Natural killer cell (primary cell): Measurements from ENCODE around the gene DCLRE1C. TPM values are rescaled to one million over a fixed set of nuclear protein-coding genes. Genes with fewer than 3 reads are reported as not detected.
A peak's percentile ranks its signal among the peaks of the same experiment; 100 is the strongest.

Experiments used
- ATAC-seq, 3 donors: fragments of 150-1000 bp in 2 of 3; fragments of 200-7000 bp in 1 of 3; cut with Tn5 transposase; 1 replicate in 1 of 3; 2 replicates in 2 of 3; pipeline ENCODE4 v1.10.0; 2021; ENCODE audit warnings: mild to moderate bottlenecking in 2 of 3, moderate library complexity in 2 of 3
- DNase-seq, 2 donors: peaks; one replicate each; pipeline versions ENCODE4 v3.0.0 to v3.0.0-alpha.2; 2013 to 2021; ENCODE audit warnings: mixed read lengths in 1 of 2
- H3K27ac ChIP-seq: one replicate; pipeline ENCODE4 v1.5.1; 2013; ENCODE audit warnings: mild to moderate bottlenecking, low read length
- H3K27me3 ChIP-seq: one replicate; pipeline ENCODE4 v1.6.1; 2013; ENCODE audit warnings: low read length; ENCODE audit not compliant: control insufficient read depth, insufficient read depth
- H3K36me3 ChIP-seq: one replicate; pipeline ENCODE4 v1.6.1; 2013; ENCODE audit warnings: low read length; ENCODE audit not compliant: control insufficient read depth, insufficient read depth
- H3K4me1 ChIP-seq: one replicate; pipeline ENCODE4 v1.6.1; 2013; ENCODE audit warnings: low read length; ENCODE audit not compliant: control insufficient read depth, insufficient read depth
- H3K4me3 ChIP-seq: one replicate; pipeline ENCODE4 v1.5.1; 2013; ENCODE audit warnings: low read length
- H3K9me3 ChIP-seq: one replicate; pipeline ENCODE4 v1.6.1; 2013; ENCODE audit warnings: low read length; ENCODE audit not compliant: control insufficient read depth, insufficient read depth
- H3K27ac Mint-ChIP-seq, 2 donors: one replicate each; pipeline ENCODE4 v1.8.0; 2022; ENCODE audit warnings: mild to moderate bottlenecking in 2 of 2, mixed read lengths in 2 of 2, moderate library complexity in 1 of 2
- H3K27me3 Mint-ChIP-seq, 2 donors: one replicate each; pipeline ENCODE4 v1.8.0; 2022; ENCODE audit warnings: low read depth in 2 of 2, mixed read lengths in 2 of 2
- H3K36me3 Mint-ChIP-seq: one replicate; pipeline ENCODE4 v1.8.0; 2022; ENCODE audit warnings: mixed read lengths
- H3K4me1 Mint-ChIP-seq, 2 donors: one replicate each; pipeline ENCODE4 v1.8.0; 2022; ENCODE audit warnings: mixed read lengths in 2 of 2
- H3K4me3 Mint-ChIP-seq: one replicate; pipeline ENCODE4 v1.8.0; 2022; ENCODE audit warnings: mild to moderate bottlenecking, moderate library complexity, mixed read lengths
- H3K9me3 Mint-ChIP-seq, 2 donors: one replicate each; pipeline ENCODE4 v1.8.0; 2022; ENCODE audit warnings: mixed read lengths in 2 of 2
- CTCF ChIP-seq: fragments of 200-600 bp; IDR thresholded peaks from one replicate; pipeline ENCODE4 v1.8.0; 2022; ENCODE audit warnings: antibody characterized with exemption
- WGBS: methylation state at CpG from one replicate; pipeline ENCODE4 v1.1.7; 2013; ENCODE audit warnings: missing lambda C conversion rate; ENCODE audit not compliant: insufficient coverage; 5-methylcytosine and 5-hydroxymethylcytosine counted together
- intact Hi-C: fragments of 100-400 bp; cut with micrococcal nuclease; formaldehyde crosslinking; loops from one replicate; pipeline ENCODE4 v1.14.2; 2022
- total RNA-seq, 4 donors: library from RNA; stranded (reverse); fragments of 120-200 nt in 1 of 4; gene quantifications; one replicate each; pipeline versions ENCODE4 v1.2.3 to v1.2.4, GENCODE V29; 2013 to 2022

Gene DCLRE1C
- total RNA-seq, 3 donors from 2014 or later (not counting 1 experiment from before 2014, with no cell fraction given): 21.7 to 31.3 (median 22.3) TPM

GRCh38 chr10:14971867-14972448 lies 18.1 kb upstream of the DCLRE1C start:
- H3K9me3 Mint-ChIP-seq: no peaks in the 10 kb centered on the region
- 37% methylated on average over 3 of the region's 4 CpGs for WGBS

GRCh38 chr10:14967897-14968296 lies 14.0 kb upstream of the DCLRE1C start:
- H3K27ac Mint-ChIP-seq: no peak overlapping the region

More at GRCh38 chr10:14971867-14972448, 18.1 kb upstream of the DCLRE1C start:
- peaks cover 8 to 11% of the 10 kb centered on the region in 2 donors for H3K27me3 Mint-ChIP-seq
- peak in 1 of 2 donors; percentile 72 for DNase-seq
- Histone ChIP-seq H3K4me3 (no peak overlapping the region), H3K27ac (no peak overlapping the region), H3K9me3 (no peaks in the 10 kb centered on the region), H3K36me3 (no peaks in the 10 kb centered on the region), H3K4me1 (no peaks in the 10 kb centered on the region), H3K27me3 (no peaks in the 10 kb centered on the region)
- TF ChIP-seq CTCF: peak; percentile 61
- no peak overlapping the region for H3K4me3 Mint-ChIP-seq
- ATAC-seq: no peak
- peaks cover 0 to 8% of the 10 kb centered on the region in 2 donors for H3K4me1 Mint-ChIP-seq
- no peak overlapping the region for H3K27ac Mint-ChIP-seq
- H3K36me3 Mint-ChIP-seq: no peaks in the 10 kb centered on the region
- intact Hi-C loops: loop anchor here (1.0 to 2.0 kb wide), 2 partner anchors 473 to 775 kb away; no protein-coding TSS in a partner anchor

GRCh38 chr10:14959221-14960057 lies 5.5 kb upstream of the DCLRE1C start, which contains the start of gene MEIG1:
Gene MEIG1, plus strand, starts transcription at chr10:14959388. Its CDS starts 7,081 bp downstream, at chr10:14966469.
- Histone ChIP-seq H3K4me1 (peaks cover 15% of the 10 kb centered on the region), H3K27ac (peak within 1 kb of the TSS; percentile 76), H3K36me3 (no peaks in the 10 kb centered on the region), H3K27me3 (no peaks in the 10 kb centered on the region), H3K4me3 (peak within 1 kb of the TSS; percentile 78), H3K9me3 (no peaks in the 10 kb centered on the region)
- Mint-ChIP-seq H3K4me3 (peak within 1 kb of the TSS; percentile 97), H3K36me3 (no peaks in the 10 kb centered on the region), H3K9me3 (no peaks in the 10 kb centered on the region), H3K27me3 (no peaks in the 10 kb centered on the region), H3K27ac (peak within 1 kb of the TSS; percentile 95 to 96), H3K4me1 (peaks cover 16 to 20% of the 10 kb centered on the region in 2 donors)
- intact Hi-C loops: no loop called here
- no peak for TF ChIP-seq CTCF
- DNase-seq (peak; percentile 90 to 93), ATAC-seq (peak; percentile 88 to 93 (median 88))
- under 1% methylated on average over 60 of the region's 60 CpGs for WGBS

More at GRCh38 chr10:14967897-14968296, 14.0 kb upstream of the DCLRE1C start:
- Histone ChIP-seq H3K4me3 (no peak overlapping the region), H3K36me3 (no peaks in the 10 kb centered on the region), H3K4me1 (no peaks in the 10 kb centered on the region), H3K27me3 (no peaks in the 10 kb centered on the region), H3K27ac (no peak overlapping the region), H3K9me3 (no peaks in the 10 kb centered on the region)
- Mint-ChIP-seq H3K27me3 (no peaks in the 10 kb centered on the region), H3K36me3 (no peaks in the 10 kb centered on the region), H3K4me1 (no peaks in the 10 kb centered on the region), H3K4me3 (no peak overlapping the region), H3K9me3 (no peaks in the 10 kb centered on the region)
- ATAC-seq (no peak), DNase-seq (no peak)
- 92% methylated on average over 2 of the region's 2 CpGs for WGBS
- no peak for TF ChIP-seq CTCF
- intact Hi-C loops: no loop called here
